ENCODE measurements around the gene FAT1.

- TF ChIP-seq CTCF (IDR thresholded peaks at IDR 0.05; ENCODE audit: low read length) (no peak), EZH2 (optimal IDR thresholded peaks at IDR 0.05; ENCODE audit: low read depth, low read length) (no peak), EZH2phosphoT487 (IDR thresholded peaks at IDR 0.05; ENCODE audit: low read length) (no peak)
Measured at GRCh38 chr4:186630128-186630527, 93.5 kb downstream of the FAT1 start.
